H1 (cell line): Measurements from ENCODE around the gene IFTAP. TPM values are rescaled to one million over a fixed set of nuclear protein-coding genes. Genes with fewer than 3 reads are reported as not detected.

Experiments
- ATF3 ChIP-seq: IDR thresholded peaks from 2 replicates; pipeline ENCODE4 v1.6.1; 2011; ENCODE audit warnings: low read depth, mild to moderate bottlenecking, low read length; ENCODE audit not compliant: insufficient read depth
- FOSL1 ChIP-seq: IDR thresholded peaks from 2 replicates; pipeline ENCODE4 v1.6.1; 2011; ENCODE audit warnings: mild to moderate bottlenecking, low read depth, low read length, moderate library complexity; ENCODE audit not compliant: insufficient read depth
- polyA plus RNA-seq, 7 experiments: library from polyadenylated mRNA; depleted of rRNA in 3 of 7; stranded (reverse) in 5 of 7; unstranded in 2 of 7; fragments of >200 nt in 5 of 7; fragments of 200-250 nt in 2 of 7; gene quantifications; 1 replicate in 5 of 7; 2 replicates in 1 of 7; 4 replicates in 1 of 7; pipeline versions ENCODE4 v1.2.1 to v1.2.3, GENCODE V29; 2011 to 2013; ENCODE audit warnings: missing spikeins in 2 of 7, mixed read lengths in 2 of 7
- total RNA-seq: library from RNA; stranded (reverse); fragmentation: NEBNext Ultra II Directional; extraction: Animal tissue kit (Norgen Biotek cat#: 25700); gene quantifications from 2 replicates; pipeline ENCODE4 v1.2.1, GENCODE V29; 2021

Gene IFTAP
- total and polyA plus RNA-seq, 2 of the 8 experiments (the other 6 are each of a cell fraction or from before 2014, with no cell fraction given): 21.2 to 23.9 TPM

- TF ChIP-seq ATF3: no peak
- no peak for TF ChIP-seq FOSL1
These were observed 11.2 kb downstream of the IFTAP start (continued) for GRCh38 chr11:36605221-36606216.
